HepG2 (cell line): ENCODE data around the gene TXNL4A. TPM values are rescaled to one million over a fixed set of nuclear protein-coding genes. Genes with fewer than 3 reads are reported as not detected.

Source experiments
- ATAC-seq: fragments of 200-7000 bp; cut with Tn5 transposase; 3 replicates; pipeline ENCODE4 v1.9.1; 2020; ENCODE audit warnings: mild to moderate bottlenecking, moderate library complexity
- BruUV-seq: library from RNA; stranded (reverse); fragments of 400-500 nt; replicated peaks from 2 replicates; lab custom pipeline; 2021; lab: Mats Ljungman, UMichigan
- CTCF ChIA-PET: fragments of 300-600 bp; formaldehyde crosslinking; extraction: SDS; loops from one replicate; lab custom pipeline; 2021; ENCODE audit warnings: low total read pairs, inconsistent platforms, low intra/inter-chr PET ratio; lab: Yijun Ruan, JAX
- POLR2A ChIA-PET: fragments of 350-600 bp; sonication (Branson Sonifier 250); formaldehyde crosslinking; loops from one replicate; lab custom pipeline; 2020; ENCODE audit warnings: antibody characterized with exemption, inconsistent platforms; lab: Yijun Ruan, JAX
- DNase-seq: peaks from one replicate; pipeline ENCODE4 v3.0.0-alpha.2; 2015; ENCODE audit warnings: low spot score
- FAIRE-seq: peaks from 3 replicates; lab custom pipeline; 2011; peaks lifted over from hg19 to GRCh38; lab: Jason Lieb, UNC
- H2AFZ ChIP-seq: one replicate; pipeline ENCODE4 v1.6.1; 2011; ENCODE audit warnings: low read length, inconsistent platforms
- H3K27ac ChIP-seq: fragments of 300-600 bp; 3 replicates; pipeline ENCODE4 v1.8.0; 2011; ENCODE audit warnings: mixed run types, mild to moderate bottlenecking, mixed read lengths, low read length, inconsistent platforms; ENCODE audit not compliant: insufficient read depth; ENCODE audit errors: extremely low read length
- H3K27me3 ChIP-seq, 2 experiments: fragments of 200-600 bp in 1 of 2; 2 replicates in 1 of 2; 3 replicates in 1 of 2; pipeline versions ENCODE4 v1.6.0 to v1.8.0; 2011; ENCODE audit warnings: low read length in 2 of 2, mild to moderate bottlenecking in 2 of 2, moderate library complexity in 2 of 2, inconsistent platforms in 1 of 2; ENCODE audit not compliant: insufficient read depth in 2 of 2, control insufficient read depth in 1 of 2
- H3K36me3 ChIP-seq, 2 experiments: fragments of 200-600 bp in 1 of 2; replicated peaks in 1 of 2; 2 replicates in 1 of 2; 3 replicates in 1 of 2; pipeline versions ENCODE4 v1.5.1 to v1.8.0; 2011; ENCODE audit warnings: low read length in 2 of 2, inconsistent platforms in 1 of 2; ENCODE audit not compliant: insufficient read depth in 2 of 2, control insufficient read depth in 1 of 2
- H3K4me1 ChIP-seq: 2 replicates; pipeline ENCODE4 v1.5.1; 2012; ENCODE audit warnings: low read length, inconsistent platforms; ENCODE audit not compliant: insufficient read depth
- H3K4me2 ChIP-seq: 2 replicates; pipeline ENCODE4 v1.6.0; 2011; ENCODE audit warnings: low read depth, low read length, inconsistent platforms
- H3K4me3 ChIP-seq, 3 experiments: fragments of 200-600 bp in 1 of 3; sonication (generic), shearing (Covaris generic) in 1 of 3; replicated peaks in 1 of 3; 2 replicates each; pipeline ENCODE4 v1.5.1; 2011 to 2016; ENCODE audit warnings: low read length in 3 of 3, inconsistent platforms in 2 of 3, low read depth in 2 of 3, mild to moderate bottlenecking in 2 of 3, control low read depth in 1 of 3, mixed read lengths in 1 of 3; ENCODE audit not compliant: insufficient read depth in 1 of 3
- H3K79me2 ChIP-seq: one replicate; pipeline ENCODE4 v1.6.1; 2011; ENCODE audit warnings: low read length, inconsistent platforms; ENCODE audit not compliant: insufficient read depth
- H3K9ac ChIP-seq: 2 replicates; pipeline ENCODE4 v1.6.0; 2011; ENCODE audit warnings: mild to moderate bottlenecking, low read depth, low read length, inconsistent platforms; ENCODE audit not compliant: insufficient read depth
- H3K9me3 ChIP-seq: 2 replicates; pipeline ENCODE4 v1.5.1; 2012; ENCODE audit warnings: mild to moderate bottlenecking, low read length
- H4K20me1 ChIP-seq: 2 replicates; pipeline ENCODE4 v1.6.0; 2011; ENCODE audit warnings: inconsistent platforms, mild to moderate bottlenecking, low read length, moderate library complexity; ENCODE audit not compliant: insufficient read depth
- HDAC1 ChIP-seq: sonication (generic); formaldehyde crosslinking; IDR thresholded peaks from 2 replicates; pipeline ENCODE4 v1.5.1; 2020; ENCODE audit warnings: mild to moderate bottlenecking, missing genetic modification reagents
- HHEX ChIP-seq: IDR thresholded peaks from 2 replicates; pipeline ENCODE4 v1.6.1; 2016; ENCODE audit warnings: control low read depth
- KAT2B ChIP-seq: fragments of 150-350 bp; IDR thresholded peaks from 2 replicates; pipeline ENCODE4 v1.6.1; 2014; ENCODE audit warnings: low read depth, low read length, borderline replicate concordance
- KMT2A ChIP-seq: sonication (generic); formaldehyde crosslinking; IDR thresholded peaks from 2 replicates; pipeline ENCODE4 v1.4.0; 2020; ENCODE audit warnings: missing genetic modification reagents
- ZNF121 ChIP-seq: sonication (generic); formaldehyde crosslinking; IDR thresholded peaks from 2 replicates; pipeline ENCODE4 v1.5.0; 2020; ENCODE audit warnings: mild to moderate bottlenecking, missing genetic modification reagents
- ZNF292 ChIP-seq: sonication (generic); formaldehyde crosslinking; IDR thresholded peaks from 2 replicates; pipeline ENCODE4 v1.8.1; 2022; ENCODE audit warnings: mild to moderate bottlenecking, low read depth, missing genetic modification reagents, borderline replicate concordance
- WGBS: methylation state at CpG from one replicate; pipeline ENCODE4 v1.1.6; 2017; ENCODE audit warnings: low lambda C conversion rate; 5-methylcytosine and 5-hydroxymethylcytosine counted together
- in situ Hi-C: cut with HindIII; loops from 2 replicates; pipeline ENCODE4 v1.10.0; 2017; ENCODE audit warnings: low pct_unique_long_range_greater_than_20kb; ENCODE audit not compliant: extremely low pct_ligation_motif_present
- intact Hi-C: fragments of 100-400 bp; cut with micrococcal nuclease; formaldehyde crosslinking; loops from one replicate; pipeline ENCODE4 v1.10.0; 2022; ENCODE audit not compliant: unreplicated experiment
- polyA plus RNA-seq, 8 experiments: library from polyadenylated mRNA; depleted of rRNA in 3 of 8; stranded (reverse) in 7 of 8; unstranded in 1 of 8; fragments of >200 nt; fragmentation: Illumina TruSeq in 4 of 8; extraction: Trizol in 4 of 8; gene quantifications; 2 replicates each; pipeline versions ENCODE4 v1.2.1 to v1.2.3, GENCODE V29; 2011 to 2016; ENCODE audit warnings: low read depth in 4 of 8, missing spikeins in 1 of 8, mixed read lengths in 1 of 8; ENCODE audit not compliant: insufficient read depth in 1 of 8
- total RNA-seq, 5 experiments: library from RNA; depleted of rRNA; stranded (reverse); fragments of >200 nt; fragmentation: Illumina TruSeq; extraction: Trizol; gene quantifications; 2 replicates each; pipeline ENCODE4 v1.2.3, GENCODE V29; 2016; ENCODE audit warnings: low read depth in 1 of 5
- TF ChIP-seq, protein P1 (sequence below): sonication (generic); formaldehyde crosslinking; IDR thresholded peaks from 2 replicates; pipeline ENCODE4 v1.5.0; 2020; ENCODE audit warnings: mild to moderate bottlenecking, missing genetic modification reagents
- TF ChIP-seq, protein P2 (sequence below): sonication (generic); formaldehyde crosslinking; IDR thresholded peaks from 2 replicates; pipeline ENCODE4 v1.5.0; 2020; ENCODE audit warnings: mild to moderate bottlenecking, missing genetic modification reagents, borderline replicate concordance
- TF ChIP-seq, protein P3 (sequence below): sonication (generic); formaldehyde crosslinking; IDR thresholded peaks from 2 replicates; pipeline ENCODE4 v1.5.0; 2020; ENCODE audit warnings: missing genetic modification reagents

TXNL4A gene
- total and polyA plus RNA-seq, 2 of the 13 experiments (the other 11 are each of a cell fraction or from before 2014, with no cell fraction given): 172 to 202 TPM

DNA sequence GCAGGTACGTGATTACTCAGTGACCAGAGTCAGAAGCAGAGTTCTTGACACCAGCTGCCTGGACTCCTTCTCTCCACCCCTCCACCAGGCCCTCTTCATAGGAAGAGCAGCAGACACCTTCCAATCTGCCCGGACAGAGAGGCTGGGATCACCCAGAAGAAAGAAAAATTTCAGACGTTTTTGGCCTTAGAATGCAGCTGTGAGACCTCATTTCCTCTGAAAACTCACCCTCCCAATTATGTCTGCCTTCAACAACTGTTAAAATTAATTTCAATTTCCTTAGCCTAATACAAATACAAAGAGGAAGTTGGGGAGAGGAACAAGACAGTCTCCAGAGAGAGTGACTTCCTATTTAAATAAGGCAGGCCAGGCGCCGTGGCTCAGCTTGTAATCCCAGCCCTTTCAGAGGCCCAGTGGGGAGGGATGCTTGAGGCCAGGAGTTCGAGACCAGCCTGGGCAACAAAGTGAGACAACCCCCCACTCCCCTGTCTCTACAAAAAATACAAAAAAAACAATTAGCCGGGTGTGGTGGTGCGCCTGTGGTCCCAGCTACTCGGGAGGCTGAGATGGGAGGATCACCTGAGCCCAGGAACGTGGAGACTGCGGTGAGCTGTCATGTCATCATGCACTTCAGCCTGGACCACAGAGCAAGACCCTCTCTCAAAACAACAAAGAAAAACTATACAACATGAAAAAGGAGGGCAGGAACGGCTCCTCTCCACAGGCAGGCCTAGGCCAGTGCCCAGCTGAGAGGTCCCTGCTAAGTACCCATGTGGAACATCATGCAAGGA is 38.5 kb downstream of the TXNL4A start:
- peak overlapping the region; percentile 93 for H3K4me2 ChIP-seq
- peaks cover 59% of the 10 kb centered on the region for H3K79me2 ChIP-seq
- H3K36me3 ChIP-seq: peaks cover 5 to 7% of the 10 kb centered on the region in 2 experiments; a peak in 3 of 5 replicates
- no peak overlapping the region for H2AFZ ChIP-seq
- H3K27ac ChIP-seq: peak overlapping the region; percentile 55
- H3K9me3 ChIP-seq: no peaks in the 10 kb centered on the region
- ChIA-PET CTCF (no interaction called here), POLR2A (interaction anchor here (1.1 to 2.7 kb wide), 3 partner anchors 15 to 84 kb away, joined by 5 to 21 read pairs (median 15); partner anchors contain the start of gene RBFA)
- in situ Hi-C loops (no loop called here), intact Hi-C loops (loop anchor here (1.0 to 2.0 kb wide), 2 partner anchors 16 to 39 kb away; partner anchors contain the start of gene TXNL4A)
- H4K20me1 ChIP-seq: peaks cover 11% of the 10 kb centered on the region; the same call in 1 of the 2 replicates
- no peak for FAIRE-seq
- DNase-seq: no peak
- peak overlapping the region; percentile 85 for H3K9ac ChIP-seq
- ATAC-seq: no peak
- no peaks in the 10 kb centered on the region; a peak in 1 of 5 replicates for H3K27me3 ChIP-seq
- peaks cover 72% of the 10 kb centered on the region for H3K4me1 ChIP-seq
- WGBS: 37% methylated on average over 12 of the region's 12 CpGs
- peak overlapping the region; percentile 85 to 89 (median 88) for H3K4me3 ChIP-seq
- BruUV-seq: TSS peak; percentile 62
- 0 out of 2 replicates have a peak, but pooled peaks have one; percentile 13 for TF ChIP-seq KMT2A
- no peak for TF ChIP-seq KAT2B
- TF ChIP-seq, protein P1, sequence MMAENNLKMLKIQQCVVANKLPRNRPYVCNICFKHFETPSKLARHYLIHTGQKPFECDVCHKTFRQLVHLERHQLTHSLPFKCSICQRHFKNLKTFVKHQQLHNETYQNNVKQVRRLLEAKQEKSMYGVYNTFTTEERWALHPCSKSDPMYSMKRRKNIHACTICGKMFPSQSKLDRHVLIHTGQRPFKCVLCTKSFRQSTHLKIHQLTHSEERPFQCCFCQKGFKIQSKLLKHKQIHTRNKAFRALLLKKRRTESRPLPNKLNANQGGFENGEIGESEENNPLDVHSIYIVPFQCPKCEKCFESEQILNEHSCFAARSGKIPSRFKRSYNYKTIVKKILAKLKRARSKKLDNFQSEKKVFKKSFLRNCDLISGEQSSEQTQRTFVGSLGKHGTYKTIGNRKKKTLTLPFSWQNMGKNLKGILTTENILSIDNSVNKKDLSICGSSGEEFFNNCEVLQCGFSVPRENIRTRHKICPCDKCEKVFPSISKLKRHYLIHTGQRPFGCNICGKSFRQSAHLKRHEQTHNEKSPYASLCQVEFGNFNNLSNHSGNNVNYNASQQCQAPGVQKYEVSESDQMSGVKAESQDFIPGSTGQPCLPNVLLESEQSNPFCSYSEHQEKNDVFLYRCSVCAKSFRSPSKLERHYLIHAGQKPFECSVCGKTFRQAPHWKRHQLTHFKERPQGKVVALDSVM (CRISPR knock-in tag): peak; percentile 89
- peak; percentile 12; the same call in 1 of the 2 replicates for TF ChIP-seq HDAC1 (CRISPR knock-in tag)
- TF ChIP-seq, protein P2, sequence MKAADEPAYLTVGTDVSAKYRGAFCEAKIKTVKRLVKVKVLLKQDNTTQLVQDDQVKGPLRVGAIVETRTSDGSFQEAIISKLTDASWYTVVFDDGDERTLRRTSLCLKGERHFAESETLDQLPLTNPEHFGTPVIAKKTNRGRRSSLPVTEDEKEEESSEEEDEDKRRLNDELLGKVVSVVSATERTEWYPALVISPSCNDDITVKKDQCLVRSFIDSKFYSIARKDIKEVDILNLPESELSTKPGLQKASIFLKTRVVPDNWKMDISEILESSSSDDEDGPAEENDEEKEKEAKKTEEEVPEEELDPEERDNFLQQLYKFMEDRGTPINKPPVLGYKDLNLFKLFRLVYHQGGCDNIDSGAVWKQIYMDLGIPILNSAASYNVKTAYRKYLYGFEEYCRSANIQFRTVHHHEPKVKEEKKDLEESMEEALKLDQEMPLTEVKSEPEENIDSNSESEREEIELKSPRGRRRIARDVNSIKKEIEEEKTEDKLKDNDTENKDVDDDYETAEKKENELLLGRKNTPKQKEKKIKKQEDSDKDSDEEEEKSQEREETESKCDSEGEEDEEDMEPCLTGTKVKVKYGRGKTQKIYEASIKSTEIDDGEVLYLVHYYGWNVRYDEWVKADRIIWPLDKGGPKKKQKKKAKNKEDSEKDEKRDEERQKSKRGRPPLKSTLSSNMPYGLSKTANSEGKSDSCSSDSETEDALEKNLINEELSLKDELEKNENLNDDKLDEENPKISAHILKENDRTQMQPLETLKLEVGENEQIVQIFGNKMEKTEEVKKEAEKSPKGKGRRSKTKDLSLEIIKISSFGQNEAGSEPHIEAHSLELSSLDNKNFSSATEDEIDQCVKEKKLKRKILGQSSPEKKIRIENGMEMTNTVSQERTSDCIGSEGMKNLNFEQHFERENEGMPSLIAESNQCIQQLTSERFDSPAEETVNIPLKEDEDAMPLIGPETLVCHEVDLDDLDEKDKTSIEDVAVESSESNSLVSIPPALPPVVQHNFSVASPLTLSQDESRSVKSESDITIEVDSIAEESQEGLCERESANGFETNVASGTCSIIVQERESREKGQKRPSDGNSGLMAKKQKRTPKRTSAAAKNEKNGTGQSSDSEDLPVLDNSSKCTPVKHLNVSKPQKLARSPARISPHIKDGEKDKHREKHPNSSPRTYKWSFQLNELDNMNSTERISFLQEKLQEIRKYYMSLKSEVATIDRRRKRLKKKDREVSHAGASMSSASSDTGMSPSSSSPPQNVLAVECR (CRISPR knock-in tag): 0 out of 2 replicates have a peak, but pooled peaks have one; percentile 3
- peak; percentile 94 for TF ChIP-seq ZNF121 (CRISPR knock-in tag)
- peak; percentile 23; the same call in 1 of the 2 replicates for TF ChIP-seq ZNF292 (CRISPR knock-in tag)
- TF ChIP-seq, protein P3, sequence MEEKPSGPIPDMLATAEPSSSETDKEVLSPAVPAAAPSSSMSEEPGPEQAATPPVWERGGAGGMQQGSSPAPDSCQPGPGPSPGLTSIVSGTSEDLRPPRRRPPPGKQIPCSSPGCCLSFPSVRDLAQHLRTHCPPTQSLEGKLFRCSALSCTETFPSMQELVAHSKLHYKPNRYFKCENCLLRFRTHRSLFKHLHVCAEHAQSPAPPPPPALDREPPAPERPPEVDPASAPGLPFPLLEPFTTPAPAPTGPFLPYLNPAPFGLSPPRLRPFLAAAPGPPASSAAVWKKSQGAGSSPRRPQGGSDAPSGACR (CRISPR knock-in tag): no peak
- TF ChIP-seq HHEX (CRISPR knock-in tag): no peak
